Non-pigmented ciliary epithelial cell (primary cell): Measurements from ENCODE around the gene ASMTL.
"Not testable (repeated sequence)": the region's sequence is repeated elsewhere in the genome, so short reads cannot be mapped to it uniquely, and the experiment has no call there.

Source experiments
- DNase-seq: peaks from one replicate; pipeline ENCODE4 v3.0.0-alpha.2; 2010; ENCODE audit warnings: low read depth

ASMTL gene, protein sequence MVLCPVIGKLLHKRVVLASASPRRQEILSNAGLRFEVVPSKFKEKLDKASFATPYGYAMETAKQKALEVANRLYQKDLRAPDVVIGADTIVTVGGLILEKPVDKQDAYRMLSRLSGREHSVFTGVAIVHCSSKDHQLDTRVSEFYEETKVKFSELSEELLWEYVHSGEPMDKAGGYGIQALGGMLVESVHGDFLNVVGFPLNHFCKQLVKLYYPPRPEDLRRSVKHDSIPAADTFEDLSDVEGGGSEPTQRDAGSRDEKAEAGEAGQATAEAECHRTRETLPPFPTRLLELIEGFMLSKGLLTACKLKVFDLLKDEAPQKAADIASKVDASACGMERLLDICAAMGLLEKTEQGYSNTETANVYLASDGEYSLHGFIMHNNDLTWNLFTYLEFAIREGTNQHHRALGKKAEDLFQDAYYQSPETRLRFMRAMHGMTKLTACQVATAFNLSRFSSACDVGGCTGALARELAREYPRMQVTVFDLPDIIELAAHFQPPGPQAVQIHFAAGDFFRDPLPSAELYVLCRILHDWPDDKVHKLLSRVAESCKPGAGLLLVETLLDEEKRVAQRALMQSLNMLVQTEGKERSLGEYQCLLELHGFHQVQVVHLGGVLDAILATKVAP

DNA sequence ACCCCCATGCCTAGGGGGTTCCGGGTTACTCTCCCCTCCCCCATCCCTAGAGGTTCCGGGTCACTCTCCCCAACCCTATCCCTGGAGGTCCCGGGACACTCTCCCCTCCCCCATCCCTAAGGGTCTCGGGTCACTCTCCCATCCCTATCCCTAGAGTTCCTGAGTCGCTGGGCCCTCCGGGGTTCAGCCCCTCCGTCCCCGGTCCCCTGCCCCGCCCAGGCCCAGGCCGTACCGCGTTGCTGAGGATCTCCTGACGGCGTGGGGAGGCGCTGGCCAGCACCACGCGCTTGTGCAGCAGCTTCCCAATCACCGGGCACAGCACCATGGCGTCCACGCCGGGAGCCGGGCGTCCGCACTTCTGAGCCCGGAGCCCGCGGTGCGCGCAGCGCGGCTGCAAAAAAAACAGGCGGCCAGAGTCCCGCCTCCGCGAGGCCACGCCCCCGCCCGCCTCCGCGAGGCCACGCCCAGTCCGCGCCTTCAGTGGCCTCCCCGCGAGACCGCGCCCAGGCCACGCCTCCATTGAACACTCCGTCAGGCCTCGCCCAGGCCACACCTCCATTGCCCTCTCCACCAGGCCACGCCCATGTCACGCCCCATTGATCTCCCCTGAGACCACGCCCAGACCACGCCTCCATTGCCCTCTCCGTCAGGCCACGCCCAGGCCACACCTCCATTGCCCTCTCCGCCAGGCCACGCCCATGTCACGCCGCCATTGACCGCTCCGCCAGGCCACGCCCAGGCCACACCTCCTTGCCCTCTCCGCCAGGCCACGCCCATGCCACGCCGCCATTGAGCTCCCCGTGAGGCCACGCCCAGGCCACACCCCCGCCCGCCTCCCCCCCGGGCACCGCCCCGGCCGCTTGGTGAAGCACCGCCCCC is at the start of gene ASMTL:
Gene ASMTL (minus strand): TSS at position 394 of the 879 bp plus-strand sequence. CDS start 69 bp downstream, at position 325.
- peak; percentile 98 for DNase-seq

DNA sequence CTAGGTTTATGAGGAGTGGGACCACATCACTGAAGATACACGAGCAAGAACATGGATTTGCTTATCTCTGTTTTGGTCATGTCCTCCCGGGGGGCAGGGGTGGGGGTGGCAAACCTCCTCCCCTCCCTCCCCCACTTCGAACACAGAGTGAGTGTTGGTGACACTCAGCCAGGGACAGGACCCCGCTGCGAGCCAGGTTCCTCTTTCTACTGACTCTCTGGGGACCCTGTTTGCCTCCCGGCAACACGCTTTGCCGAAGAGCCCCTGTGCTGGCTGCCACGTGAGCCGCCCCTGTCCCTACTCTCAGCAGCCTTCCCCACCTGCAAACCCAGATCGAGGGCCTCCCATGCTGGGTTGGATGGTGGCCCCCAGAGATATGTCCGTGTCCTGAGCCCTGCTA is 49.5 kb upstream of the ASMTL start:
- no peak for DNase-seq

DNA sequence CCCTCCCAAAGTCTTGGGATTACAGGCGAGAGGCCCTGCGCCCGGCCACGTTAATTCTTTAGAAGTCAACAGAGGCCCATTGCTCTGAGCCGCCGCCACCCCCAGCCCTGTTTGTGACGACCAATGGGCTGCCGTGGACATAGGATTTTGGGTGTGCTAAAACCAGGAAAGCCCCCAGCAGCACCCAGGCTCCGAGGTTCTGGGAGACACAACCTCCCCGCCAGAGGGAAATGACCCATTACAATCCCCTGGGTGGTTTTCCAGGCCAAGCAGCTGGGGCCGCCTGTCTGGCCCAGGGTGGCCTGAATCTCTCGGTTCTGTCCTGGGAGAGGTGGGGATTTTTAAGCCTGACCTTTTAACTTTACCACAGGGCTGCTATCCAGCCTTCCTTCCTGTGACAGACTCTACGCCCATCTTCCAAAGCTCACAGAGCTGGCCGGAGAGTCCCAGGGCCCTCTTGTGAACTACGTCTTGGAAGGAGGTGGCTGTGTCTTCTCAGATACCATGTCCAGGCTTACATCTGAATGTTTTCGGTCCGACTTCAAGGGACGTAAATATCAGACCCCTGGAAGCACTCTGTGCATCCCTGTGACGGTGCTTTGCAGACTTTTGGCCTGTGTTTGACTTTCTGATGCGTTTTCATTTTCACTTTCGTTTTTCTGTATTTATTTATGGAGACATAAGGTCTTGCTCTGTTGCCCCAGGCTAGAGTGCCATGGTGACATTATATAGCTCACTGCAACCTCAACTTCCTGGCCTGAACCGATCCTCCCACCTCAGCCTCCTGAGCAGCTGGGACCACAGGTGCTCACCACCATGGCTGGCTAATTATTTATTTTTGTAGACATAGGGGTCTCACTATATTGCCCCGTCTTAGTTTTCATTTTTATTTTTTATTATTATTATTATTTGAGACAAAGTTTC is 48.3 kb upstream of the ASMTL start:
- DNase-seq: no peak

DNA sequence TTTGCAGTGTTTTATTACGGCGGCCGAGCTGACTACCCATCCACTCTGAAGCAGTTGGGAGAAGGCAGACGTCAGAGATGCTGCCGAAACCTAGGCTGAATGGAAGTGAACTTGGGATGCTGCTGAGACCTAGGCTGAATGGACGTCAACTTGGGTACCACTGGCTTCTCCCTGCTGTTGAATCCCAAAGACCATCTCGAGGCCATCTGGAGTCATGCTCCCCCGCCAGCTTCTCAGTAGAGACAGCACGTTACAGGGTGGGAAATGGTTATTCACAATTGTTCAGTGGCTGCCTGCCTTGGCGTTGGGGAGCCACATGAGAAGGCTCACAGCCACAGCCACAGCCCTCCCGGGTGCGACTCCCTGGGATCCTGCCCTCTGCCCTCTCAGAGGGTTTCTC is 43.4 kb upstream of the ASMTL start:
- no peak for DNase-seq

DNA sequence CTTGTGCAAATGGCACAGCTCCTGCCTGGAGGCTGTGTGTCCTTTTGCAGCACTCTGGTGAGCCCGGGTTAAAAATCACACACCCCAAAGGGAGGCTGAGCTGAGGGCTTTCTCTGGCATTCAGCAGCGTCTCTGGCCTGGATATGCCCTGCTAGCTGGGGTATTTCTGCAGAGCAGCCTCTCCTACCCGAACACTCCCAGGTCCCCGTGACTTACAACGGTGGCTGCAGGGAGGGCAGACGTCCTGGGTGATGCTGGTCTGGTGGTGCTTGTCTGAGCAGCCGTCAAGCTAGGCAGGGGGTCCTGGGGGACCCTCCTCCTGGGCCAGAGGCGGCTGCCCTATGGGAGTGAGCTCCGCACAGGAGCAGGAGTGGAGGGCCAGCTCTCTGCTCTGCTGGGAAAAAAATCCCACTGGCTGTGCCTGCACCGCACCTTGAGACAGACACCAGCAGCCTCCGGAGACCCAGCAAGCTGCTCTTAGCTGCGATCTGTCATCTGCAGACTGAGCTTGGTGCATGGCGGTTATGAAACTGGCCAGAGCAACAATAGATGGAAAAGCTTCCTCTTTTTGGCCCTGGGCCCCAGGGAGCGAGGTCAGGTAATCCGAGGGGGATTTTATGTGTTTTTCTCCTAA is 41.3 kb upstream of the ASMTL start:
- DNase-seq: no peak

DNA sequence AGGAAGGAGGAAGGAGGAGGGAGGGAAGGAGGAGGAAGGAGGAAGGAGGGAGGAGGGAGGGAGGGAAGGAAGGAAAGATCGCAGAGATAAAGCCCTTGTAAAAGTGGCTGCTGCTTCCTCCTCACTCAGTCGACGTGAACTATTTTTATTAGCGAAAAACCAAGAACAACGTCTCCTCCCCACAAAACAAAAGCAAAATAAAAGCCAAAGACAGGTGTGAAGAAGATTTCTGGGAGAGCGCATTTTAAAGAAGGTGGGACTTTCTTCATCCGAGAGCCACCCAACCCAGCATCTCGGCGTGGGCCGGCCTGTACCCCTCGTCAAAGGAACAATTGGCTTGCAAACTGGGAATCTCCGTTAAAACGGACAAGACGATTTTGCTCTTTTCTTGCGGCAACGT is 40.7 kb upstream of the ASMTL start:
- no peak for DNase-seq

DNA sequence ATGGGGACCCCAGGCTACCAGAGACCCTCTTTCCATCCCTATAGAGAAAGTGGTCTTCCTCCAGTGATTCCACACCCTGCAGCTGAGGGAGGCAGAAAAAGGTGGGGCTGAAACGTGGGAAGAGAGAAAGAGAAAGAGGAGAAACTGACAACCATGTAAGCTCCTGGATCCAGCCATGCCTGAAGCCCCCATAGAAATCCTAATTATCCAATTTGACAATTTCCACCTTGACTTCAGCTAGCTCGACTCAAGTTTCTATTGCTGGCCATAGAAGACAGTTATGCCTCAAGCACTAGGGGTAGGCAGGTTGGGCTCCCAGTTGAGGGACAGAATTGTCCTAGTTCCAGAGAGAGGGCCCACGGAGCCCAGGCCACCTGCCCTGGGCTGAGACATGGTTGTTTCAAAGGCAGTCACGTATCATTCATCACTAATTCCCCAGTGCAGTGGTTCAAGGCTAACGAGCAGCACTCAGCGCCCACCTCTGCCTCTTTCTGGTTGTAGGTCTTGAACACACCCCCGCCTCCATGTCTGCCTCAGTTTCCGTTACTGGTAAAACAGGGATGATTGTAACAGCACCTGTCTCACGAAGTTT is 39.8 kb upstream of the ASMTL start:
- DNase-seq: no peak

DNA sequence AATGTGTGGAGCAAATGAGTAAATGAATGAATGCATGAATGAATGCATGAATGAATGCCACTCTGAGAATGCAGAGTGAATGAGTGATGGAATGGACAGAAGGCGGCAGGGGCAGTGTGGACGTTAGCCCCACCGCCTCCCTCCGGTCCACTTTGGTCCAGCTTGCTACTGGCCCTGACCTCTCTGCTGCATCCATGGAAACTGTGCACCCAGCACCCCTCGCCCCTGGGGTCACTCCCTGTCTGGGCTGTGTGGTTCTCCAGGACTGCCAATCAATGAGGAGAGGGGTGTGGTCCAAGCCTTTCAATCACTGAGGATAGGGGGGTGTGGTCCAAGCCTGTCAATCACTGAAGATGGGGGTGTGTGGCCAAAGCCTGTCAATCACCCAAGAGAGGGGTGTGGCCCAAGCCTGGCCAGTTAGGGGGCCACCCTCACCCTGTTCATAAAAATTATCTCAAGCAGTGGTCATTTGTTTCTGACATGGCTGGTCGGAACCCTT is 39.2 kb upstream of the ASMTL start:
- no peak for DNase-seq

DNA sequence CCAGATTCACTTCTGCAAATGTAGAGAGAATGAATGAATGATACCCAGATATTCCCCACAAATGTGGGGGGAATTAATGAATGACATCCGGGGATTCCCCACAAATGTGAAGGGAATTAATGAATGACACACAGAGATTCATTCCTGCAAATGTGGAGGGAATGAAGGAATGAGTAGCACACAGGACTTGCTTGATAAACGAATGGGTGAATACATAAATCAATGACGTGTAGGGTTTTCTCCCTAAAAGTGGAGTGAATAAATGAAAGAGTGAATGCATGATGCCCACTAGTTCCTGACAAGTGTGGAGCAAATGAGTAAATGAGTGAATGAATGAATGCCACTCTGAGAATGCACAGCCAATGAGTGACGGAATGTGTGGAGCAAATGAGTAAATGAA is 38.5 kb upstream of the ASMTL start:
- not testable (repeated sequence) for DNase-seq

DNA sequence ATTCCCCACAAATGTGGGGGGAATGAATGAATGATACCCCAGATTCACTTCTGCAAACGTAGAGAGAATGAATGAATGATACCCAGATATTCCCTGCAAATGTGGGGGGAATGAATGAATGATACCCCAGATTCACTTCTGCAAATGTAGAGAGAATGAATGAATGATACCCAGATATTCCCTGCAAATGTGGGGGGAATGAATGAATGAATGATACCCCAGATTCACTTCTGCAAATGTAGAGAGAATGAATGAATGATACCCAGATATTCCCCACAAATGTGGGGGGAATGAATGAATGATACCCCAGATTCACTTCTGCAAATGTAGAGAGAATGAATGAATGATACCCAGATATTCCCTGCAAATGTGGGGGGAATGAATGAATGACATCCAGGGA is 38.0 kb upstream of the ASMTL start:
- not testable (repeated sequence) for DNase-seq

DNA sequence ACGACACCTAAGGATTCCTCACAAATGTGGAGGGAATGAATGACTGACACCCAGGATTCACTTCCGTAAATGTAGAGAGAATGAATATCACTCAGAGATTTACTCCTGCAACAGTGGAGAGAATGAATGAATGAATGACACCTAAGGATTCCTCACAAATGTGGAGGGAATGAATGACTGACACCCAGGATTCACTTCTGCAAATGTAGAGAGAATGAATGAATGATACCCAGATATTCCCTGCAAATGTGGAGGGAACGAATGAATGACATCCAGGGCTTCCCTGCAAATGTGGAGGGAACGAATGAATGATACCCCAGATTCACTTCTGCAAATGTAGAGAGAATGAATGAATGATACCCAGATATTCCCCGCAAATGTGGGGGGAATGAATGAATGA is 36.6 kb upstream of the ASMTL start:
- not testable (repeated sequence) for DNase-seq

DNA sequence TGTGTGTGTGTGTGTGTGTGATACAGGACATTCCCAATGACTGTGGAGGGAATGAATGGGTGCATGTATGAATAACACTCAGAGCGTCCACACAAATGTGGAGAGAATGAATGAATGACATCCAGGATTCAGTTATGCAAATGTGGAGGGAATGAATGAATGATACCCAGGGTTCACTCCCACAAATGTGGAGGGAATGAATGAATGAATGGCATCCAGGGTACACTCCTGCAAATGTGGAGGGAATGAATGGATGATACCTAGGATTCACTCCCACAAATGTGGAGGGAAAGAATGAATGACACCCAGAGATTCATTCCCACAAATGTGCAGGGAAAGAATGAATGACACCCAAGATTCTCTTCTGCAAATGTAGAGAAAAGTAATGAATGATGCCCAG is 36.0 kb upstream of the ASMTL start:
- DNase-seq: no peak

DNA sequence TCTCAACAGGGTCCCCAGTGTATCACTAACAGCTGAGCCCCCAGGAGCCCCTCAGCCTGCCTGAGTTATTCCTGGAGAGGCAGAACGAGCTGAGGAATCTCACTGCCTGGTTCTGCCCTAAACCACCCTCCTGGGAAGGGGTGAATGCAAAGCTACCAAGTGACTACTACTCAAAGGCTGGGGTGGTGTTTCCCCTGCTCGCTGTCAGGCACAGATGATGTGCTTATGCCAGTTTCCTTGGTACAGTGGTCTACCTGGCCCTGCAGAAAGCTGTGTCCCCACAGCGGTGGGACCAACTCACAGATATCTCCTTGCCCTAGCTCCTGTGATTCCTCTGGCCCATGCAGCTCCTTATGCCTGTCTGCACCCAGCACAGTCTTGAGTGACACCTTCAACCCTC is 35.4 kb upstream of the ASMTL start:
- DNase-seq: no peak

DNA sequence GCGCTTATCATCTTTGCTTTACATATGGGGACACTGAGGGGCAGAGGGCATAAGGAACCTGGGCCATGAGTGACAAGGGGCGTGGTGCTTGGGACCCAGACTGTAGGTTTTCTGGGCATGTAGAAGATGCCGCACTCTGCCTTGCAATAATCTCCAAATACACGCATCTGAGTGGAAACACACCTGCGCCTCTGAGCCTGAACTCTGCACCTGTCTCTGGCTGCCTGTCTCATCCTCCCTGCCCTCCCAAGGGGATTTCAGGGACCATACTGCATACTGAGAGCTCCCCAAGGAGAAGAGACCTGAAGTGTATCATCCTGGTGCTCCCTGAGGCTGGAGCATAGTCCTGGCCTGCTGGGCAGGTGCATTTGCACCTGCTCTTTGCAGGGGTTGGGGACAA is 34.7 kb upstream of the ASMTL start:
- no peak for DNase-seq

DNA sequence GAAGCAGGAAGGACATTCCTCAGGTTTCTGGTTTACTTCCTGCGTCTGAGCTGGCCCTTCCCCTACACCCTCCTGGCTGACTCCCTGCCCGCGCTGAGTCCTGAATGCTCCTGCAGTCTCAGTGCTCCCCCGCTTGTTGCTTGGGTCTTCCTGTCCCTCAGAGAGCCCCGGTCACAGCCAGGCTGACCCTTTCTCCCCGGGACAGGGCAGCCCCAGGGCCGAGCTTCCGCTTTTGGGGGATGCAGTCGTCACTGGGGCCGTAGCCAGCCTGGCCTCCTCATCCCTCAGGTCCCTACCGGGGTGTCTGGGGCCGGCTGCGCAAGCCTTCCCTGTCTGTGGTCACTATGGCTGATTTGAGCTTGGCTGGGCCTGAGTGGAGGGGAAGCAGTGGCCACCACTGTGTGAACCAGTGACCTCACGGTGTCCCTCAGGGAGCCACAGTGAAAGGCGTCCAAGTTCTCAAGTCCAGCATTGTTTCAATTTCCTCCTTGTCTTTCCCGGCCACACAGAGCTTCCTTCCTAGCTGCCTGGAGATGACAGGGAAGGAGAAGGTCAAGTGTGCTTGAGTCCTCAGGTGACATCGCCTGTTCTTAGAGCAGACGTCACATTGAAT is 34.1 kb upstream of the ASMTL start:
- no peak for DNase-seq

DNA sequence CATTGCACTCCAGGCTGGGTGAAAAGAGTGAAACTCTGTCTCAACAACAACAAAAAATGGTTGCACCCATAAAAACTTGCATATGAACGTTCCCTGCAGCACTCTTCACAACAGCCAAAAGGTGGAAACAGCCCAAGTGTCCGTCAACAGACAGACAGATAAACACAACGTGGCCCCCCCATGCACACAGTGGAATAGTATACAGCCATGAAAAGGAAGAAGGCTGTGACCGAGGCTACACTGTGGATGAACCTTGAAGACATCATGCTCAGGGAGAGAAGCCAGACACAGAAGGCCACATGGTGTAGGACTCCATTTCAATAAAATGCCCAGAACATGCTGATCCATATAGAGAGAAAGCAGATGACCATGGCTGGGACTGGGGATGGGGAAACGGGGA is 33.5 kb upstream of the ASMTL start:
- no peak for DNase-seq

DNA sequence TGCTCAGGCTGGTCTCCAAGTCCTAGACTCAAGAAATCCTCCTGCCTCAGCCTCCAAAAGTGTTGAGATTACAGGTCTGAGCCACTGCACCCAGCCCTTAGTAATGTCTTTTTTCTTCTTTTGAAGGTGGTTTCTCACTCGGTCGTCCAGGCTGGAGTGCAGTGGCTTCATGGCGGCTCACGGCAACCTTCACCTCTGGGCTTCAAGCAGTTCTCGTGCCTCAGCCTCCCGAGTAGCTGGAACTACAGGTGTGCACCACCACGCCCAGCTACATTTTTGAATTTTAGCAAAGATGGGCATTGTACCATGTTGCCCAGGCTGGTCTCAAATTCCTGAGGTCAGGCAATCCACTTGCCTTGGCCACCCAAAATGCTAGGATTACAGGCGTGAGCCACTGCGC is 32.3 kb upstream of the ASMTL start:
- DNase-seq: no peak

DNA sequence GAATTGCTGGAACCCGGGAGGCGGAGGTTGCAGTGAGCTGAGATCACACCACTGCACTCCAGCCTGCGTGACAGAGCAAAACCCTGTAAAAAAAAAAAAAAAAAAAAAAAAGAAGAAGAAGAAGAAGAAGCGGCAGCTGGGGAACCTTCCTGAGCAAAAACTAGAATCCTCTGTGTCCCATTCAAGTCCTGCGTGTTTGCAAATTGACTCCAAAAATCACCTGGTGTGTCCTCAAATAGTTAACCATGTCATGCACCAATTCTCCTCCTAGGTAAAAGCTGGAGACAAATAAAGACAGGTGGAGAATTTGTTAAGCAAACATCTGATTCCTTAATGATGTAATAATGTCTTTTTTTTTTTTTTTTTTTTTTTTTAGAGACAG is 31.9 kb upstream of the ASMTL start:
- DNase-seq: no peak

DNA sequence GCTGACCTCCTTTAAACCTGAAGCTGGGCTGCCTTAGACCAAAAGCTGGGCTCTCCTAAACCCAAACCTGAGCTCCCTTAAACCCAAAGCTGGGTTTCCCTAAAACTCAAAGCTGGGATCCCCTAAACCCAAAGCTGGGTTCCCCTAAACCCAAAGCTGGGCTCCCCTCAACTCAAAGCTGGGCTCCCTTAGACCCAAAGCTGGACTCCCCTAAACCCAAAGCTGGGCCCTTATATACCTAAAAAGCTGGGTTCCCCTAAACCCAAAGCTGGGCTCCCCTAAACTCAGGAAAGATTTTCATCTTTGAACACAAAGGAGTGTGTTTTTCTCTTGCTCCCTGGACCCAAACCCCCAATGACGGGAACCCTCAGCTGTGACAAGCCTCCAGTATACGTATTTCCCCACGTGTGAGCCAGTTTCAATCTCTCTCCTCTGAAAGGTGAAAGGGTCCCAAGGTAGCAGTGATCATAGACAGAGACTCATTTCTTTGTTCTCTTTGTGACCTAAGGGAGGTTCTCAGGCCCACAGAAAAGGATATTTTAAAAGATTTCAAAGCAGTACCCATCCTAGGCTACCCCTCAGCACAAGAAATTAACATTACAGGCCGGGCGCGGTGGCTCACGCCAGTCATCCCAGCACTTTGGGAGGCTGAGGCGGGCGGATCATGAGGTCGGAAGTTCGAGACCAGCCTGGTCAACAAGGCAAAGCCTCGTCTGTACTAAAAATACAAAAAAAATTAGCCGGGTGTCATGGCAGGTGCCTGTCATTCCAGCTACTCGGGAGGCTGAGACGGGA is 31.3 kb upstream of the ASMTL start:
- no peak for DNase-seq
